GM19238 (cell line): Measurements from ENCODE around the gene KRTCAP2.
A peak's percentile ranks its signal among the peaks of the same experiment; 100 is the strongest.
"Not testable (repeated sequence)": the region's sequence is repeated elsewhere in the genome, so short reads cannot be mapped to it uniquely, and the experiment has no call there.

Source experiments
- DNase-seq: peaks from one replicate; pipeline ENCODE4 v3.0.0; 2011; ENCODE audit warnings: low spot score; ENCODE audit not compliant: insufficient read length

Gene KRTCAP2

GRCh38 chr1:155168456-155169210 lies 4.5 kb downstream of the KRTCAP2 start:
- DNase-seq: no peak

DNA sequence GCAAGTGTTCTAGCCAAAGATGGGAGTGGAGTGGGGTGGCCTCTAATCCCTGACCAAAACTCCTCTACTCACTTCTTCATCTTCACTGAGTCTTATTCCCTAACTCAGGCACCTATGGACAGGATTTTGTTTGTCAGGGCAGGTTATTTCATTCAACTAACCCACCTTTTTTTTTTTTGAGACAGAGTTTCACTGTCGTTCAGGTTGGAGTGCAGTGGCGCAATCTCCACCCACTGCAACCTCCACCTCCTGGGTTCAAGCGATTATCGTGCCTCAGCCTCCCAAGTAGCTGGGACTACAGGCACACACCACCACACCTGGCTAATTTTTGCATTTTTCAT lies 5.0 kb downstream of the KRTCAP2 start:
- DNase-seq: not testable (repeated sequence)

DNA sequence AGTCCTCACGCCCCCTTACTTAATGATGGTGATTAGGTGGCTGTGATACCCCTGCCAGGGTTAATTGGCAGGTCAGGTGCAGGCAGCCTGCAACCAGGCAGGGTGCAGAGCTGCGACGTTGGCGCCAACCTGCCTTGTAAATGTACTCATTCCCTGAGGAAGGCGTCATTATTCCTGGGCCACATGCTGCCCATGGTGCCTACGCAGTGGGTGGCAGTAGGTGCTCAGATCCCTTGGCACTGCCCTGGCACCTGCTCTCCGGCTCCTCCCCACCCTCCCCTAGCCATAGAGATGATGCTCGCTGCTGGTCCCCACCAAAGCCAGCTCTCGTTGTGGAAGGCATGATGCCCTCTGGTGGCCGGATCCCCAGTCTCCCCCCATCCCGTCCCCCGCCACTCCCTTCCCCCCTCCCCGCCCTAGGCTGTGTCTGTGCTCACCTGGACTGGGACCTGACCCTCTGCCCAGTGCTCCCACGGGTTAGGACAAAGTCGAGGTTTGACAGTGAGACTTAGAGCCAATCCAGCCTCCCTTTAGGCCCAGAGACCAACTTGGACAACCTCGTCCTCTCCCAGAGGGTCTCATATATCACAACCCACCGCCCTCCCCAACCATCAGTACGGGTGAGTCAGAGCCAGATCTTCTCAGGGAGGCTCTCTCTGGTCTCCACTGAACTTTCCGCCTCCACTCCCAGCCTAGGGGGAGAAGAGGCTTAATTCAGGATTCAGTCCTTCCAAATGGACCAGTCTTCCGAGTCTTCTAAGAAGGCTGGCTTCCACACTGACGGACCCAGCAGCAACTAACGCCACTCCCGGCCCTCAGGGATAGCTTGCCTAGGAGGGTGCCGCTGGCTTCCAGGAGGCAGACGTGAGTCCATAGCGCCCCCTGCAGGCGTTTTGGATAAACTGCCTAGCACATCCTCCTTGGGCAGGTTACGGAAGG lies 5.7 kb downstream of the KRTCAP2 start:
- DNase-seq: peak; percentile 65

- DNase-seq: no peak
These were observed 6.5 kb downstream of the KRTCAP2 start for GRCh38 chr1:155166471-155167165.

- DNase-seq: no peak
These were observed 7.0 kb downstream of the KRTCAP2 start for GRCh38 chr1:155166051-155166470.

DNA sequence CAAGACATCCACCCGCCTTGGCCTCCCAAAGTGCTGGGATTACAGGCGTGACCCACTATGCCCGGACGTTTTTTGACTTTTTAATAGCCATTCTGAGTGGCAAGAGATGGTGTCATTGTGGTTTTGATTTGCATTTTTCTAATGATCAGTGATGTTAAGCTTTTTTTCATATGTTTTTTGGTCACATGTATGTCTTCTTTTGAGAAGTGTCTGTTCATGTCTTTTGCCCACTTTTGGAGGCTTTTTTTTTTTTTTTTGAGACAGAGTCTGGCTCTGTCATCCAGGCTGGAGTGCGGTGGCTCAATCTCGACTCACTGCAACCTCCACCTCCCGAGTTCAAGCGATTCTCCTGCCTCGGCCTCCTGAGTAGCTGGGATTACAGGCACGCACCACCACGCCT lies 8.5 kb downstream of the KRTCAP2 start:
- not testable (repeated sequence) for DNase-seq

DNA sequence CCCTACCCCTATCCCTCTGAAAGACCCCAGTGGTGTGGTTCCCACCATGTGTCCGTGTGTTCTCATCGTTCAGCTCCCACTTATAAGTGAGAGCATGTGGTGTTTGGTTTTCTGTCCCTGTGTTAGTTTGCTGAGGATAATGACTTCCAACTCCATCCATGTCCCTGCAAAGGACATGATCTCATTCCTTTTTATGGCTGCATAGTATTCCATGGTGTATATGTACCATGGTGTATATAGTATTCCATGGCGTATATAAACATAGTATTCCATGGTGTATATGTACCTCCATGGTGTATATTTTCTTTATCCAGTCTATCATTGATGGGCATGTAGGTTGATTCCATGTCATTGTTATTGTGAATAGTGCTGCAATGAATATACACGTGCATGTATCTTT lies 9.3 kb downstream of the KRTCAP2 start:
- not testable (repeated sequence) for DNase-seq

GRCh38 chr1:155162631-155163030 lies 10.5 kb downstream of the KRTCAP2 start:
- DNase-seq: not testable (repeated sequence)

GRCh38 chr1:155160128-155160527 lies 13.0 kb downstream of the KRTCAP2 start:
- DNase-seq: no peak

DNA sequence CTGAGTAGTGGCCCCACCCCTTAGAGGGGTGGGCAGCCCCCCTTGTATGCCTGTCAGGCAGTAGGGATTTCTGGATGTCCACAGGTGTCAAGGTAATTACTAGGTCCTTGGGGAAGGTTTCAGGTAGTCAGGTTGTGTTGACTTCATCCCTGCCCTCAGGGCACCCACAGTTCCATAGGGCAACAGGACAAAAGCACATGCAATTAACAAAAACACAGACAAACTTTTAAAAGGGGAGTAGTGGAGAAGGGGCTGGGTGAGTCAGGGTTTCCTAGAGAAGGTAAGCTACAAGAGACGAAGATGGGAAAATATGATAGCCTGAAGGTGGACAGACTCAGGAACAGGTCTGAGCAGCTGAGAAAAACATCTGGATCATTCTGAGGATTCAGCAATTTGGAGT lies 14.1 kb downstream of the KRTCAP2 start:
- DNase-seq: no peak

GRCh38 chr1:155155996-155156643 lies 17.0 kb downstream of the KRTCAP2 start:
- not testable (repeated sequence) for DNase-seq

DNA sequence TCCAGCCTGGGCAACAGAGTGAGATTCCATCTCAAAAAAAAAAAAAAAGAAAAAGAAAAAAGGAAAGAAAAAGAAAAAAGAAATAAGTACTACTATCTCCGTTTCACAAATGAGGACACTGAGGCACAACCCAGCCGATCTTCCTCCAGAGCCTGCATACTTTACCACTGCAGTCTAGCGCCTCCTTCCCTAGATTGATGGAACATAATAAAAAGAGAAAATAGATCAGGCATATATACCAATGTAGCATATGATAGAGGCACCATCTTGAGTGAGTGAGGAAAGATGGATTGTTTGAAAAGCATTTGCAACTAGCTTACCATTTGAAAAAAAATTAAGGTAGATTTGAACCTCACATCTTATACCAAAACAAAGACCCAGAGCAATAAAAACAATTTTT lies 27.6 kb downstream of the KRTCAP2 start:
- no peak for DNase-seq

DNA sequence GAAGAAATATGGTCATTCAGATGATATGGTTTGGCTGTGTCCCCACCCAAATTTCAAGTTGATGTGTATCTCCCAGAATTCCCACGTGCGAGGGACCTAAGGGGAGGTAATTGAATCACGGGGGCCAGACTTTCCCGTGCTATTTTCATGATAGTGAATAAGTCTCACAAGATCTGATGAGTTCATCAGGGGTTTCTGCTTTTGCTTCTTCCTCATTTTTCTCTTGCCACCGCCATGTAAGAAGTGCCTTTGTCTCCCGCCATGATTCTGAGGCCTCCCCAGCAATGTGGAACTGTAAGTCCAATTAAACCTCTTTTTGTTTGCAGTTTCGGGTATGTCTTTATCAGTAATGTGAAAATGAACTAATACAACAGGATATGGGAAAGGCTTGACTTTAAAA lies 31.4 kb downstream of the KRTCAP2 start:
- no peak for DNase-seq

DNA sequence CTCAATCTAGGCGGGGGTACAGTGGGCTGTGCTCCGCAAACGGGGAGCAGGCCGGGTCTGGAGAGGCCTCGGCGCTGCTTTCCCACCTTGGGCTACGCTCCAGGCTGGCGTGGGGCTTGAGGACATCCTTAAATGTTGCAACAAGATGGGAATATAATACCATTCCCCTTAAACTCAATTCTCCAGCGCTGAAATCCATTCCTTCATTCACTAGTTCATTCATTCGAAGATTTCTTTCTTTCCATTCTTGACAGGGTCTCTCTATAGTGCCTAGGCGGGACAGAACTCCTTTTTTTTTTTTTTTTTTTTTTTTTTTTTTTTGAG lies 32.5 kb downstream of the KRTCAP2 start:
- DNase-seq: no peak

GRCh38 chr1:155139895-155140629 lies 33.0 kb downstream of the KRTCAP2 start, which contains the start of gene DPM3:
Gene DPM3, minus strand, starts transcription at chr1:155140531. Its CDS starts 291 bp downstream, at chr1:155140240.
- DNase-seq: peak; percentile 88

DNA sequence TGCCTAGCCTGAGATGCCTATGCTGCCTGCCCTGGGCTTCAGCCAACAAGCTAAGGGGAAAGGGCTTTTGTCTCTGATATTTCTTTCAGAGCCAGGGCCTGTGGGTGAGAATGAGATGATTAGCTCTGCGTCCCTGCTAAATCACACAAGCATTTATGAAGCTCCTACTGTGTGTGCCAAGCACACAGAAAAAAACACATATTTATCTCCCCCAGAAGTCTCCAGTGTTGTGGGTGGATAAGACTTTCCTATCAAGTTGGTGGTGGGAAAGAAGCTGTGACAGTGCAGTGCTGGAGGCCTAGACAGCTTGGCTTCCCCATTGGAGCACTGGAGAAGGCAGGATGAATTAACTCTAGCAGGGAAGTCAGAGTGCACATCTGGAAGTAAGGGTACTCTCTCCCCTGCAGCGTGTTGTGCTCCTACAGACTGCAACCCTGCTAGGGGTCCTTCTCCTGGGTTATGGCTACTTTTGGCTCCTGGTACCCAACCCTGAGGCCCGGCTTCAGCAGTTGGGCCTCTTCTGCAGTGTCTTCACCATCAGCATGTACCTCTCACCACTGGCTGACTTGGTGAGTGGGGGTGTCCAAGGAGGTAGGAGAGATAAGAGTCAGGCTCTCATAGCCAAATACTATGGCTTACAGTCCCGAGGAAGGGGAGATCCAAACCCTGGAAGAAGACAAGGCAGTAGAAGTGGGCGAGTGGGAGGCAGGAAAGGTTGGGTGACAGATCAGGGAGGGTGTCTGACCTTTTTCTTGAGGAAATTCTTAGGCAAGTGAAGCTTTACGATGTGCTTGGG lies 35.8 kb downstream of the KRTCAP2 start:
- no peak for DNase-seq

GRCh38 chr1:155136748-155137147 lies 36.4 kb downstream of the KRTCAP2 start:
- no peak for DNase-seq

GRCh38 chr1:155135415-155136028 lies 37.6 kb downstream of the KRTCAP2 start, which contains the start of gene SLC50A1:
Gene SLC50A1, plus strand, starts transcription at chr1:155135852. Its CDS starts 60 bp downstream, at chr1:155135912.
- peak; percentile 94 for DNase-seq

DNA sequence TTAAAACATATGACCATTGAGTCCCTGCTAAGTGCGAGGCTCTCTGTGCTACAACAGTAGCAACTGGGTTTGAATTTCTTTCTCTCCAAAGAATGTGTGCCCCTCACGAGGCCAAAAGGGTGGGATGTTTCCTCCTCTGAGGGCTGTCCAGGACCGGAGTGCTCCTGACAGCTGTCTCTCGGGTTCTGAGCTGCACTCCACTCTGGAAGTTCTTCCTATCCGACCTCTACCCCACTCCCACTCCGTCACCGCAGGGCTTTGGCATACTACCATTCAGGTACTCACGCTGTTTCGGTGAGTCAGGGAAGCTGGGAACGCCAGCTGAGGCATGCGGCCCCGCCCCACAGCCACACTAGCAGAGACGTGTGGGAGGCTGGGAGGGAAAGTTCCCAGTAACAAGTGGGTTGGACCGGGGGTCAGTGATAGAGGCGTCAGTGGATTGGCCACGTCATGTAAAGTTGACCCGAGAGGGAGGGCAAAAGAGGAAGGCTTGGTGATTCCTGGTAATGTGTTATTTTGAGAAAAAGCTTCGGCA lies 38.2 kb downstream of the KRTCAP2 start:
- DNase-seq: no peak
